Suprapubic skin (tissue), 4 donors: Measurements from ENCODE around the gene NPAS2. TPM values are rescaled to one million over a fixed set of nuclear protein-coding genes. Genes with fewer than 3 reads are reported as not detected.

Source experiments
- DNase-seq, 2 donors: peaks; one replicate each; pipeline ENCODE4 v3.0.0-alpha.2; 2019; ENCODE audit warnings: low spot score in 2 of 2
- H3K27ac ChIP-seq: fragments of 200-600 bp; sonication (generic); one replicate; pipeline ENCODE4 v1.5.1; 2019
- H3K27me3 ChIP-seq: fragments of 200-600 bp; sonication (generic); one replicate; pipeline ENCODE4 v1.5.1; 2019
- H3K36me3 ChIP-seq: fragments of 200-600 bp; sonication (generic); one replicate; pipeline ENCODE4 v1.5.1; 2019
- H3K4me1 ChIP-seq: fragments of 200-600 bp; sonication (generic); one replicate; pipeline ENCODE4 v1.5.1; 2019
- H3K4me3 ChIP-seq: fragments of 200-600 bp; sonication (generic); one replicate; pipeline ENCODE4 v1.5.1; 2019; ENCODE audit warnings: mild to moderate bottlenecking
- H3K9me3 ChIP-seq: fragments of 200-600 bp; sonication (generic); one replicate; pipeline ENCODE4 v1.5.1; 2019
- EP300 ChIP-seq: sonication (generic); formaldehyde crosslinking; IDR thresholded peaks from one replicate; pipeline ENCODE4 v1.6.1; 2017; ENCODE audit warnings: antibody characterized with exemption
- POLR2A ChIP-seq, 2 donors: fragments of 450-650 bp; IDR thresholded peaks; one replicate each; pipeline ENCODE4 v1.6.1; 2017; ENCODE audit warnings: antibody characterized with exemption in 2 of 2, mild to moderate bottlenecking in 2 of 2, moderate library complexity in 2 of 2
- POLR2AphosphoS5 ChIP-seq, 3 donors: sonication (generic); formaldehyde crosslinking; IDR thresholded peaks; one replicate each; pipeline ENCODE4 v1.6.1; 2017; ENCODE audit warnings: antibody characterized with exemption in 3 of 3
- WGBS: methylation state at CpG from one replicate; pipeline ENCODE4 v1.1.5; 2018; 5-methylcytosine and 5-hydroxymethylcytosine counted together
- total RNA-seq, 4 donors: library from RNA; depleted of rRNA; stranded (reverse); fragments of >200 nt; gene quantifications; one replicate each; pipeline ENCODE4 v1.1.0, GENCODE V29; 2016
- TF ChIP-seq, protein P1 (sequence below), 2 donors: fragments of 200-600 bp in 1 of 2; fragments of 450-650 bp in 1 of 2; sonication (generic) in 1 of 2; IDR thresholded peaks; one replicate each; pipeline ENCODE4 v1.5.1; 2016 to 2019; ENCODE audit warnings: antibody characterized with exemption in 2 of 2, mild to moderate bottlenecking in 1 of 2, moderate library complexity in 1 of 2

The NPAS2 gene
- total RNA-seq, 4 donors from 2014 or later = 46.5 to 90.1 (median 62.9) TPM

GRCh38 chr2:100939445-100939844 is 119.5 kb downstream of the NPAS2 start:
- 88% methylated on average over 6 of the region's 6 CpGs for WGBS
- TF ChIP-seq, protein P1, sequence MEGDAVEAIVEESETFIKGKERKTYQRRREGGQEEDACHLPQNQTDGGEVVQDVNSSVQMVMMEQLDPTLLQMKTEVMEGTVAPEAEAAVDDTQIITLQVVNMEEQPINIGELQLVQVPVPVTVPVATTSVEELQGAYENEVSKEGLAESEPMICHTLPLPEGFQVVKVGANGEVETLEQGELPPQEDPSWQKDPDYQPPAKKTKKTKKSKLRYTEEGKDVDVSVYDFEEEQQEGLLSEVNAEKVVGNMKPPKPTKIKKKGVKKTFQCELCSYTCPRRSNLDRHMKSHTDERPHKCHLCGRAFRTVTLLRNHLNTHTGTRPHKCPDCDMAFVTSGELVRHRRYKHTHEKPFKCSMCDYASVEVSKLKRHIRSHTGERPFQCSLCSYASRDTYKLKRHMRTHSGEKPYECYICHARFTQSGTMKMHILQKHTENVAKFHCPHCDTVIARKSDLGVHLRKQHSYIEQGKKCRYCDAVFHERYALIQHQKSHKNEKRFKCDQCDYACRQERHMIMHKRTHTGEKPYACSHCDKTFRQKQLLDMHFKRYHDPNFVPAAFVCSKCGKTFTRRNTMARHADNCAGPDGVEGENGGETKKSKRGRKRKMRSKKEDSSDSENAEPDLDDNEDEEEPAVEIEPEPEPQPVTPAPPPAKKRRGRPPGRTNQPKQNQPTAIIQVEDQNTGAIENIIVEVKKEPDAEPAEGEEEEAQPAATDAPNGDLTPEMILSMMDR (IDR thresholded peaks at IDR 0.05) = no peak
- TF ChIP-seq EP300 (no peak), POLR2A (IDR thresholded peaks at IDR 0.05) (no peak), POLR2AphosphoS5 (IDR thresholded peaks at IDR 0.05) (no peak)
- H3K36me3 ChIP-seq = peaks cover 18% of the 10 kb centered on the region
- H3K27me3 ChIP-seq = no peaks in the 10 kb centered on the region
- no peak overlapping the region for H3K27ac ChIP-seq
- H3K4me1 ChIP-seq = peaks cover 3% of the 10 kb centered on the region
- H3K4me3 ChIP-seq = no peak overlapping the region
- no peaks in the 10 kb centered on the region for H3K9me3 ChIP-seq
- DNase-seq = no peak

DNA sequence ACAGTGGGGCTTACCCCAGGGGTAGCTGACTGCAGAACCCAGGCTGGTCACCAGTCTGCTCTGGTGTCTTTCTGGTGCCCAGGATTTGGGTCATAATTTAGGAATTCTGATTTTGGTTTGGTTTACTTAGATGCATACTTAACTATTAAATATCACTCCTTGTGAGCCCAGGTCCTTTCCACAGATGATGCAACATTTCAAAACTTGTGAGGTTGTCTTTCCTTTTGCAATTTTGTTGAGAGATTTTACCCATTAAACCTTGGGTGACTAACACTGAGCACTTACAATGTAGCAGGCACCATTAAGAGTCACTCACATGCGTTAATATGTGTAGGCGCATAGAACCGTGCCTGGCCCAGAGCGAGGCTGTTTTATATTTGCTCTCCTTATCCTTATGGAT is 120.3 kb downstream of the NPAS2 start:
- TF ChIP-seq EP300 = no peak
- no peak for TF ChIP-seq POLR2A (IDR thresholded peaks at IDR 0.05)
- no peak for TF ChIP-seq POLR2AphosphoS5 (IDR thresholded peaks at IDR 0.05)
- TF ChIP-seq, protein P1 (IDR thresholded peaks at IDR 0.05) = no peak
- H3K36me3 ChIP-seq = peaks cover 10% of the 10 kb centered on the region
- H3K27ac ChIP-seq = no peak overlapping the region
- WGBS = 92% methylated on average over 4 of the region's 4 CpGs
- peaks cover 3% of the 10 kb centered on the region for H3K4me1 ChIP-seq
- H3K27me3 ChIP-seq = no peaks in the 10 kb centered on the region
- DNase-seq = no peak
- H3K4me3 ChIP-seq = no peak overlapping the region
- H3K9me3 ChIP-seq = no peaks in the 10 kb centered on the region

DNA sequence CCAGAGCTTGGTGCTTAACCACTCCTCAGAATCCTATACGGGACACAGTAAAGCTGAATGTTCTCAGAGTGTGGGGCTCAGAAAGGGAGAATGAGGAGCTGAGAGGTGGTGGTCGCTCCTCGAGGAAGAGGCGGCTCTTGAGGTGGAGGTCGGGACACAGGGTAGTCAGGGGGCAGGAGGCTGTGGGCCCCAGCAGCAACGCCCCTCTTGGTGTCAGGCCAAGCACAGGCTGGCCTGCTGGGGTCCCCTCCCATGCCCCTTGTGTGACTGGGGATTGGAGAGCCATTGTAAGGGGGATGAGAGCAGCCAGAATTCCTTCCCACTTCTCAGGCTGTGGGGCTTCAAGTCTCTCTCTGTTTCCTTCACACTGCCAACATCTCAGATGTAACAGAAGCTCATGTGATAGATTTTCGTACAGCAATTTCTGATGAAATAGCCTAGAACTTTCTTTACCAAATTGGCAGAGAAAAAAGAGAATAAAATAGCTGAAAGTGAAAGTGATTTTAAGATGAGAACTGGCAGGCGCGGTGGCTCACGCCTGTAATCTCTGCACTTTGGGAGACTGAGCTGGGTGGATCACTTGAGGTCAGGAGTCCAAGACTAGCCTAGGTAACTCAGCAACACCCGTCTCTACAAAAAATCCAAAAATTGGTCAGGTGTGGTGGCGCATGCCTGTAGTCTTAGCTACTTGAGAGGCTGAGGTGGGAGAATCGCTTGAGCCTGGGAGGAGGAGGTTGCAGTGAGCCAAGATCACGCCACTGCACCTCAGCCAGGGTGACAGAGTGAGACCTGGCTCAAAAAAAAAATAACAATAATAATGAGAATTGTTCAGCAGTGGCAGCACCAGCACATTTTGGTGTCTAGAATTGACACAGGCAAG is 121.1 kb downstream of the NPAS2 start:
- no peak for TF ChIP-seq POLR2A (IDR thresholded peaks at IDR 0.05)
- TF ChIP-seq EP300 = no peak
- TF ChIP-seq POLR2AphosphoS5 (IDR thresholded peaks at IDR 0.05) = no peak
- TF ChIP-seq, protein P1 (IDR thresholded peaks at IDR 0.05) = no peak
- H3K27ac ChIP-seq = no peak overlapping the region
- no peaks in the 10 kb centered on the region for H3K9me3 ChIP-seq
- 86% methylated on average over 14 of the region's 14 CpGs for WGBS
- peaks cover 3% of the 10 kb centered on the region for H3K4me1 ChIP-seq
- peaks cover 9% of the 10 kb centered on the region for H3K36me3 ChIP-seq
- no peak overlapping the region for H3K4me3 ChIP-seq
- no peak for DNase-seq
- H3K27me3 ChIP-seq = no peaks in the 10 kb centered on the region

- H3K27ac ChIP-seq = no peak overlapping the region
- WGBS = 74% methylated on average over 10 of the region's 10 CpGs
- TF ChIP-seq POLR2AphosphoS5 (IDR thresholded peaks at IDR 0.05) (no peak), POLR2A (IDR thresholded peaks at IDR 0.05) (no peak), EP300 (no peak)
- TF ChIP-seq, protein P1 (IDR thresholded peaks at IDR 0.05) = no peak
- H3K9me3 ChIP-seq = no peaks in the 10 kb centered on the region
- H3K4me1 ChIP-seq = peaks cover 3% of the 10 kb centered on the region
- H3K4me3 ChIP-seq = no peak overlapping the region
- H3K27me3 ChIP-seq = no peaks in the 10 kb centered on the region
- DNase-seq = no peak
- H3K36me3 ChIP-seq = peaks cover 9% of the 10 kb centered on the region
Measured at GRCh38 chr2:100941646-100942240, 121.8 kb downstream of the NPAS2 start.
